Measurements from ENCODE around the gene H1-8.

Gene H1-8

DNA sequence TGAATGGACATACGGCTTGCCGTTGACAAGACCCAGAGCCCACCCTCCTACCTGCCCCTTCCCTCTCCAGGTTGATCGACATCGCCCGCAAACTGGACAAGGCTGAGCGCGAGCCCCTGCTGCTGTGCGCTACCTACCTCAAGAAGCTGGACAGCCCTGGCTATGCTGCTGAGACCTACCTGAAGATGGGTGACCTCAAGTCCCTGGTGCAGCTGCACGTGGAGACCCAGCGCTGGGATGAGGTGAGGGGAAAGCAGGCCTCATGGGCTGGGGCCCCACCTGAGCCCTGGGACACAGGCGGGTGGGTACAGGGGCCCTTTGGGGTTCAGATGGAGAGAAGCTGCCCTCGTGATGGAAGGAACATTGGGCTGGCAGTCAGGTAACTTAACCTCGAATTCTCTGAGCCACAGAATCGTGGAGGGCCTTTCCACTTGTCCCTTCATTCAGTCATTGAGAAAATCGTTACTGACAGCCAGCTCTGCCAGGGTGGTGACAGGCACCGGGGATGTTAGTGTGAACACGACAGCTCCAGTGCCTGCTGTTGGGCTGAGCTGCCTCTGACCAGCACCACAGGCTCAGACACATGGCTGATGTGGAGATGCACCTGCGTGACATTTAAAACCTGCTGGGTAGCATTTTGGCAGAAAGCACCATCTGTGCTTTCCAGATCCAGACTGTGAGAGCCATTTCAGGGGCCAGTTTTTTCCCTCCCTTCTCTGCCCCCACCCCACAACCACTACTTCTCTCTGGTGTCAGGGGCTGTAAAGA, 40.1 kb upstream of the H1-8 start:
- no peak for ATAC-seq
- TF ChIP-seq TSHZ2 (CRISPR knock-in tag; IDR thresholded peaks at IDR 0.05) (no peak), SNAI2 (CRISPR knock-in tag; IDR thresholded peaks at IDR 0.05) (no peak)

- TF ChIP-seq PPARA (CRISPR knock-in tag; IDR thresholded peaks at IDR 0.05; ENCODE audit: borderline replicate concordance) (no peak), ZC3H10 (CRISPR knock-in tag; IDR thresholded peaks at IDR 0.05) (no peak), ZNF70 (CRISPR knock-in tag; IDR thresholded peaks at IDR 0.05) (no peak), TSHZ2 (CRISPR knock-in tag; IDR thresholded peaks at IDR 0.05) (no peak), ISL1 (CRISPR knock-in tag; IDR thresholded peaks at IDR 0.05) (no peak), GLIS3 (CRISPR knock-in tag; IDR thresholded peaks at IDR 0.05) (no peak), BACH2 (CRISPR knock-in tag; IDR thresholded peaks at IDR 0.05; ENCODE audit: borderline replicate concordance) (no peak), ARNTL (CRISPR knock-in tag; IDR thresholded peaks at IDR 0.05; ENCODE audit: borderline replicate concordance, low read depth) (no peak)
- TF ChIP-seq, protein P1, sequence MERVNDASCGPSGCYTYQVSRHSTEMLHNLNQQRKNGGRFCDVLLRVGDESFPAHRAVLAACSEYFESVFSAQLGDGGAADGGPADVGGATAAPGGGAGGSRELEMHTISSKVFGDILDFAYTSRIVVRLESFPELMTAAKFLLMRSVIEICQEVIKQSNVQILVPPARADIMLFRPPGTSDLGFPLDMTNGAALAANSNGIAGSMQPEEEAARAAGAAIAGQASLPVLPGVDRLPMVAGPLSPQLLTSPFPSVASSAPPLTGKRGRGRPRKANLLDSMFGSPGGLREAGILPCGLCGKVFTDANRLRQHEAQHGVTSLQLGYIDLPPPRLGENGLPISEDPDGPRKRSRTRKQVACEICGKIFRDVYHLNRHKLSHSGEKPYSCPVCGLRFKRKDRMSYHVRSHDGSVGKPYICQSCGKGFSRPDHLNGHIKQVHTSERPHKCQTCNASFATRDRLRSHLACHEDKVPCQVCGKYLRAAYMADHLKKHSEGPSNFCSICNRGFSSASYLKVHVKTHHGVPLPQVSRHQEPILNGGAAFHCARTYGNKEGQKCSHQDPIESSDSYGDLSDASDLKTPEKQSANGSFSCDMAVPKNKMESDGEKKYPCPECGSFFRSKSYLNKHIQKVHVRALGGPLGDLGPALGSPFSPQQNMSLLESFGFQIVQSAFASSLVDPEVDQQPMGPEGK (CRISPR knock-in tag; IDR thresholded peaks at IDR 0.05; ENCODE audit: borderline replicate concordance): no peak
- TF ChIP-seq, protein P2, sequence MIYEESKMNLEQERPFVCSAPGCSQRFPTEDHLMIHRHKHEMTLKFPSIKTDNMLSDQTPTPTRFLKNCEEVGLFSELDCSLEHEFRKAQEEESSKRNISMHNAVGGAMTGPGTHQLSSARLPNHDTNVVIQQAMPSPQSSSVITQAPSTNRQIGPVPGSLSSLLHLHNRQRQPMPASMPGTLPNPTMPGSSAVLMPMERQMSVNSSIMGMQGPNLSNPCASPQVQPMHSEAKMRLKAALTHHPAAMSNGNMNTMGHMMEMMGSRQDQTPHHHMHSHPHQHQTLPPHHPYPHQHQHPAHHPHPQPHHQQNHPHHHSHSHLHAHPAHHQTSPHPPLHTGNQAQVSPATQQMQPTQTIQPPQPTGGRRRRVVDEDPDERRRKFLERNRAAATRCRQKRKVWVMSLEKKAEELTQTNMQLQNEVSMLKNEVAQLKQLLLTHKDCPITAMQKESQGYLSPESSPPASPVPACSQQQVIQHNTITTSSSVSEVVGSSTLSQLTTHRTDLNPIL (CRISPR knock-in tag; IDR thresholded peaks at IDR 0.05; ENCODE audit: low read depth): no peak
- peak; percentile 45 for ATAC-seq
Measured at GRCh38 chr3:129503471-129504291, 39.3 kb upstream of the H1-8 start.

- no peak for ATAC-seq
- no peak for TF ChIP-seq BACH2 (CRISPR knock-in tag; IDR thresholded peaks at IDR 0.05; ENCODE audit: borderline replicate concordance)
- TF ChIP-seq ZFP30 (CRISPR knock-in tag; IDR thresholded peaks at IDR 0.05): no peak
- no peak for TF ChIP-seq CSRNP3 (CRISPR knock-in tag; IDR thresholded peaks at IDR 0.05)
- TF ChIP-seq GLIS3 (CRISPR knock-in tag; IDR thresholded peaks at IDR 0.05): no peak
- no peak for TF ChIP-seq RARB (CRISPR knock-in tag; IDR thresholded peaks at IDR 0.05)
- no peak for TF ChIP-seq SNAI2 (CRISPR knock-in tag; IDR thresholded peaks at IDR 0.05)
- TF ChIP-seq TCF4 (CRISPR knock-in tag; IDR thresholded peaks at IDR 0.05; ENCODE audit: borderline replicate concordance): no peak
- no peak for TF ChIP-seq OSR1 (CRISPR knock-in tag; IDR thresholded peaks at IDR 0.05)
- TF ChIP-seq, protein P3, sequence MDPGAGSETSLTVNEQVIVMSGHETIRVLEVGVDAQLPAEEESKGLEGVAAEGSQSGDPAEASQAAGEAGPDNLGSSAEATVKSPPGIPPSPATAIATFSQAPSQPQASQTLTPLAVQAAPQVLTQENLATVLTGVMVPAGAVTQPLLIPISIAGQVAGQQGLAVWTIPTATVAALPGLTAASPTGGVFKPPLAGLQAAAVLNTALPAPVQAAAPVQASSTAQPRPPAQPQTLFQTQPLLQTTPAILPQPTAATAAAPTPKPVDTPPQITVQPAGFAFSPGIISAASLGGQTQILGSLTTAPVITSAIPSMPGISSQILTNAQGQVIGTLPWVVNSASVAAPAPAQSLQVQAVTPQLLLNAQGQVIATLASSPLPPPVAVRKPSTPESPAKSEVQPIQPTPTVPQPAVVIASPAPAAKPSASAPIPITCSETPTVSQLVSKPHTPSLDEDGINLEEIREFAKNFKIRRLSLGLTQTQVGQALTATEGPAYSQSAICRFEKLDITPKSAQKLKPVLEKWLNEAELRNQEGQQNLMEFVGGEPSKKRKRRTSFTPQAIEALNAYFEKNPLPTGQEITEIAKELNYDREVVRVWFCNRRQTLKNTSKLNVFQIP (CRISPR knock-in tag; IDR thresholded peaks at IDR 0.05; ENCODE audit: borderline replicate concordance, low read depth): no peak
- no peak for TF ChIP-seq TSHZ2 (CRISPR knock-in tag; IDR thresholded peaks at IDR 0.05)
- no peak for TF ChIP-seq ZC3H10 (CRISPR knock-in tag; IDR thresholded peaks at IDR 0.05)
Measured at GRCh38 chr3:129504471-129505100, 38.4 kb upstream of the H1-8 start.
